ENCODE results near the gene ZSWIM8.

The ZSWIM8 gene

GRCh38 chr10:73840056-73840402, 54.6 kb downstream of the ZSWIM8 start:
- in situ Hi-C loops (cut with MboI; ENCODE audit: low sequenced_read_pairs): no loop called here

- in situ Hi-C loops (cut with MboI; ENCODE audit: low sequenced_read_pairs): no loop called here
Observed at GRCh38 chr10:73840403-73841060, 55.1 kb downstream of the ZSWIM8 start.

- in situ Hi-C loops (cut with MboI; ENCODE audit: low sequenced_read_pairs): no loop called here
Observed at GRCh38 chr10:73841061-73841421, 55.6 kb downstream of the ZSWIM8 start.

- in situ Hi-C loops (cut with MboI; ENCODE audit: low sequenced_read_pairs): no loop called here
Observed at GRCh38 chr10:73841526-73842285, 56.3 kb downstream of the ZSWIM8 start.

GRCh38 chr10:73842349-73842748, 56.9 kb downstream of the ZSWIM8 start:
- in situ Hi-C loops (cut with MboI; ENCODE audit: low sequenced_read_pairs): no loop called here

- in situ Hi-C loops (cut with MboI; ENCODE audit: low sequenced_read_pairs): no loop called here
Observed at GRCh38 chr10:73843261-73843660, 57.9 kb downstream of the ZSWIM8 start.

GRCh38 chr10:73847031-73847430, 61.6 kb downstream of the ZSWIM8 start:
- in situ Hi-C loops (cut with MboI; ENCODE audit: low sequenced_read_pairs): no loop called here

GRCh38 chr10:73848821-73849489, 63.5 kb downstream of the ZSWIM8 start:
- in situ Hi-C loops (cut with MboI; ENCODE audit: low sequenced_read_pairs): no loop called here

- in situ Hi-C loops (cut with MboI; ENCODE audit: low sequenced_read_pairs): no loop called here
Observed at GRCh38 chr10:73850211-73850610, 64.8 kb downstream of the ZSWIM8 start.

GRCh38 chr10:73850863-73851461, 65.6 kb downstream of the ZSWIM8 start:
- in situ Hi-C loops (cut with MboI; ENCODE audit: low sequenced_read_pairs): no loop called here
